HG03097 (cell line): Measurements from ENCODE around the gene HAUS3.

Experiments
- ATAC-seq: cut with Tn5 transposase; IDR thresholded peaks from one replicate; pipeline ENCODE4 v1.9.1; 2021; ENCODE audit not compliant: unreplicated experiment, low FRiP score

The HAUS3 gene

DNA sequence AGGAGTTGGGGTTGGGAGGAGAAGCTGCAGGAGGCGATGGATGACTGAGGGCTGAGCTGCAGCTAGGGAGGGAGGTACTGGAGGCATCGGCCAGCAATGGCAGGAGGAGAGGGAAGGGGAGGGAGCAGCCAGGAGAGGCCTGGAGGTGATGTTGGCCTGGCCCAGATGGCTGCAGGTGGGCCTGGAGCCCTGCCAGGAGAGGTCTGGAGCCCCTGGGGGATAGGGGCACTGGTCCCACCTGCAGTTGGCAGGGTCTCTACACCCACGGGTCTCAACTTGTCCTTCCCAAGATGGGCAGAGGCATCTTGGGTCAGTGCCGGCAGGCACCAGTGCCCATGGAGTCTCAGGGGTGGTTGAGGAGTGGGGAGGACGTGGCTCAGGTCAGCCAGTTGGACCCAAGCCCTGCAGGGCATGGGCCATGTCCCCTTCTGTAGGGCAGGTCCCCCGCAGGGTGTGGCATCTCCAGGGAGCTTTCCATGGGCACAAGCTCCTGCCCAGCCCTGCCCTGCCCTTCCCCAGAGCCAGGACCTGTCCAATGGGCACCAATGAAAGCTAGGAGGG is 22.6 kb upstream of the HAUS3 start:
- no peak for ATAC-seq

DNA sequence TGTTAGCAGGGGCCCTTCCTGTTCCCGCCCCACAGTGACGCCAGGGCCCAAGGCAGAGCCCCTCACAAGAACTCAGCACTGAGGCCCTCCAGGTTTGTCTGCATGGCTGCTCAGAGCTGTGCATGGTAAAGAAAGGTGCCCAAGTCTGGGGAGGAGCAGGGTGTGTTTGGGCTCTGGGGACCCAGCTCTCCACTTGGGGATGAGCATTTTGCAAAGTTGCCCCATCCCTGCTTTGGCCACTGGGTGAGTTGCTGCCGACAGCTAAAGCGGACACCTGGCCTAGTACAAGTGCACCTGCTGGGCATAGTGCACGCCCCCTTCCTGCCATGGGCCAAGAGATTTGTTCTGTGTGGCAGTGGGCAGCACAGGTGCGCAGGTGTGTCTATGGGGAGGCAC is 22.0 kb upstream of the HAUS3 start:
- ATAC-seq: no peak

DNA sequence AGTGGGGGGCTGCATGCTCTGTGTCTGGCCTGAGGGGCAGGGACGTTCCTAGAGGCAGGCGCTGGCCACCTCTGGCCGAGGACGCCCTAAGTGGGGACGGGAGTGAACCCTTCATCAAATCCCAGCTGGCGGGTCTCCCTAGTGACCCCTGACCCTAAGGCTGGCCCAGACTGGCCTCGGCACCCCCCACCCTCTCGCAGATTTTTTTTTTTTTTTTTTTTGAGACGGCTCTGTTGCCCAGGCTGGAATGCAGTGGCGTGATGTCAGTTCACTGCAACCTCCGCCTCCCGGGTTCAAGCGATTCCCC is 21.0 kb upstream of the HAUS3 start:
- no peak for ATAC-seq

DNA sequence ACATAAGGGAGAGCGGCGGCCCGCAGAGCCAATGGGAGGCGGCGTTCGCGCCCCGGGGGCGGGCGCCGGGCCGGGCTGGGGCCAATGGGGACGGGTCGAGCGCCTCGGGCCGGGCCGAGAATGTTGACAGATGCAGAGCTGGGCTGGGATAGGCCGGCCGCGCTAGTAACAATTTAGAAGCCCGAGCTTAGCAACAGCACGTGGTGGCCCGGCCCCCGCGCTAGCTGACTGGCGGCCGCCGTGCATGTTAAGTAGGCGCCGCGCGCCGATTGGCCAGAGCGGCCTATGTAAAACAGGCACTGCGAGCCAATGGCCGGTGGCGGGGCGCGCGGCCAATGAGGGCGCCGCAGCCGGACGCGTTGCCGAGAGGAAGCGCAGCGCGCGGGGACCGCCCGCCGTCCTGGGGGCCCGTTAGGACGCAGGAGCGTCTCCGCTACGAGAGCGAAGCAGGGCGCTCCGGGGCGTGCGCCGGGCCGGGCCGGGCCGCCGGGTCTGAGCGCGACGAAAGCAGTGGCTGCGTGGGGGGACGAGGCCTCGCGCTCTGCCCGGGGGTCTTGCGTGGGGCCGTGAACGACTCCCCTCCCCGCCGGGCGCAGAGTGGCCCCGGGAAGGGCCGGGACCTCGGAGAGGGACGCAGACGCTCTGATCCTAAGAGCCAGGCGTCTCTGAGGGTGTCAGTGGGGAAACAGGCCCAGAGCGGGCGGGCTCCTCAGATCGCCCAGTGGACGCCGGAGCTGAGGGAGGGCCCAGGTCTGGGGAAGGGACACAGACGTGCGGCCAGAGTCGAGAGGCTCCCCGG is 20.4 kb upstream of the HAUS3 start:
- peak; percentile 85 for ATAC-seq

DNA sequence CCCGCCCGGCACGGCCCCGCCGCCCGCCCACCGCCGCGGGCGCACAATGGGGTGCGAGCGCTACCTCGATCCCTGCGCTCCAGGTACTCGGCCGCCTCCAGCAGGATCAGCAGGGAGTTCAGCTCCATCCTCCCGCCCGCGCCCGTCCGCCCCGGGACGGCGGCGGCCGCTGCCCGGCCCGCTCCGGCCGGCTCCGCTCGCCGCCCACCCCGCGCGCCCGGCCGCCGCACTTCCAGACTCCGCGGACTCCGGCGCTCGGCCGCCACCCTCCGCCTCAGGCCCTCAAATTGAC is 19.9 kb upstream of the HAUS3 start, which contains the start of gene MXD4:
Gene MXD4 (minus strand): TSS at position 257 of the 292 bp plus-strand sequence. CDS start 129 bp downstream, at position 128.
- no peak for ATAC-seq

DNA sequence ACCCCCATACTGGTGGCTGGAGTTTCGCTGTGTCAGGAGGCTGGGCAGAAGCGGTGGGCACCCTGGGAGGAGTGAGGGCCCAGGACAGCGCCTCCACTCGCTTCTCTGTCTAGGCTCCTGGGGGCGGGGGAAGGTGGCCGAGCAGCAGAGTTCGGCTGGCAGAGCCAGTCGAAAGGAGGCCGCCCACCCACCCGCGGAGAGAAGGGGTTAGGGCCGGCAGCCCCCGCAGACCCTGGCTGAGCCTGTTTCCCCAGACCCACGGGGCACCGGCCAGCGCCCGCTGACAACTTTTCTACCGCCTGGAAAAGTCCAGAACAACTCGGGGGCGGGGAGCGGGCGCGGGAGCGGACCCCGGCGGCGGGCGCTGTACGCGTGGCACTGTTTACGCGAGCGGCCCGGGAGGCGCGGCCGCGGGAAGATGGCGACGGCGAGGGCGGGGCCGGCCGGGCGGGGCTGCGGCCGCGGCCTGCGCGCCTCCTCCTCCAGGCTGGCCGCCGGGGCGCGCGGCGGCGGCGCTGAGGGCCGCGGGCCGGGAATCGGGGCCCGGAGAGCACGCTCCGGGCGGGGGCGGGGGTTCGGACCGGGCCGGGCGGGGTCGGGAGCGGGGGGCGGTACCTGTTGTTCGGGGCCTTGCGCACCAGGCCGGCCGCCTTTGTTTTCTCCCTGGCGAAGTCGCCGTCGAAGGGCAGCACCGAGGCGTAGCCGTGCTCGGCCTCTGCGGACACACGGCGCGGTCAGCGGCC is 19.4 kb upstream of the HAUS3 start:
- no peak for ATAC-seq

DNA sequence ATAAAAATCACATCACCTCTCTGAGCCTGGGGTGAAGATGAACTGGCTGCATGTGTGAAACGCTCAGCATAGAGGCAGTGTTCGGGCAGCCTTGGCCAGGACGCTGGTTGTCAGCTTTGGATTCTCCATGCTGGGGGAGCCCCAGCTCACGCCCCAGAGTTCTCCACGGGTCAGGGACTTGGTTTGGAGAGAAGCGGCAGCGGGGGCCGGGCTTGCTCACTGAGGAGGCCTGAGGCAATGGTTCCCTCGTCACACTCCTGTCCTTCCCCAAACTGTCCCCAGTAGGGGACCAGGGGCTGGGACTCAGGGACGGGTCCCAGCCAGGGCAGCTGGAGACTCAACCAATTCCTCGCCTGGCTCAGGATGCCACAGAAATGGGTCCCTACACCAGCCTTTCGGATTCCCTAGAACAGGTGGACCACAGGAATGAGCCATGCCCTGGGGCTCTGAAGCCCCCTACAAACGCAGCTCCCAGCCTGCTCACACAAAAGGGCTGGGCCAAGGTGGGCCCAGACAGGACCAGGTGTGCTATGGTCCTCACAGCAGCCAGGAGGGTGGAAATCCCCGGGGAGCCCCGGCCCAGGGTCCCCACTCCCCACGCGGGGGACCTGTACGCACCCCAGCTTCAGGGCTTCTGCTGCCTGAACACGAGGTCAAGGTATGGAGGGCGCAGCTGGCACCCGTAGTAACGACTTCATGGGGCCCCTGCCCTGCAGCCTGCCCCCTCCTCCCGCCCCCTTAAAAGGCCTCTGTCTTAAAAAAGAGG is 18.6 kb upstream of the HAUS3 start:
- no peak for ATAC-seq

DNA sequence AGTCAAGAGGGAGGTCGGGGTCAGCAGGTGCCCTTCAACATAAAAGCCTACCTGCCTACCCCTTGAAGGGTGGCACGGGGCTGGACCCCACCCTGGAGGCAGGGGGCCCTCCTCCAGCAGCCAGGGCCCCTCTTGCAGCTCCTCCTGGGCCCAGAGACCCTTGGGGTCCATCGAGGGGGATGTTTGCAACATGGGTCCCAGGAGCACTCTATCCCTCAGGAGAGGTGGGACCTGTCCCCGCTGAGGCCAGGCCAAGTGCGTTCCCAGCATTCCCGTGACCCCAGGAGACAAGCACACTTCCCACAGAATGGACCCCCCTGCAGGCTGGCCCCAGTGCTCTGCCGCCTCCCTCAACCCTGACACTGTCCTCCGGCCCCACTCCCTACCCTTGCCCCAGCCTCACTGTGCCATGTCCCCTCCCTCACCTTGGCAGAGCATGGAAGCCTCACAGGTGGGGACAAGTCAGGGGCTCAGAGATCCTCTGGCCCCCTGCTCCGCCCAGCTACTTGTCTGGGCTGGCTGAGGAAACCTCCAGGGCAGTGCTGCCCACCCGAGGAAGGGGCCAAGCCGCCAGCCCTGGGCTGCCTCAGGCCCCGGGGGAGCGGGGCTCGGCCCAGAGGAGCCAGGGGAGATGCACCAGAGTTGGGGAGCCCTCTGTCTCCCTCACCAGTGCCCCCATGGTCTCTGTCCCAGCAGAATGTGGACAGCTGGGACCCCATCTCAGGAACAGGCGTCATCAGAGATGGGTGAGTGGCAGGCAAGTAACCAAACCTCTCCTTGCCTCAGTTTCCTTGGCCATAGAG is 17.8 kb upstream of the HAUS3 start:
- ATAC-seq: no peak

DNA sequence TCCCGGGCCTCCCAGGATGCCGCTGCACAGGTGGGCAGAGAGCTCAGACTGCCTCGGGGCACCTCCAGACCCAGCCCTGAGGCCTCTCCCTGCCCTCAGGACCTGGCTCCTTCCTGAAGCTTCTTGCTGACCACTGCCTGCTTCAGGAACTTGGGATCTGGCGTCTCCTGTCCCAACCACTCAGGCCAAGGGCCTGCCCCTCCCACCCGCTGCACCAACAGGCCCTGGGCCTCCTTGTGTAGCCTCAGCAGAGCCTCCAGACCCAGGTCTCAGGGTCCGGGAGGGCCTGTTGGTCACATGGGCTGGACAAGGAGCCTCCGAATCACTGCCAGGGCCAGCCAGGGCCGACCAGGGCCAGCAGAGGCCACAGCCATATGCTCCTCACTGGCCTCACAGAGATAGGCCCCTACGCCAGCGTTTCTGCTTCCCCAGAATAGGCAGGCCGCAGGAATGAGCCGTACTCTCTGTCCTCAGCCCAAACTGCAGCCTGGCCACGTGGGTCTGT is 17.2 kb upstream of the HAUS3 start:
- ATAC-seq: no peak

DNA sequence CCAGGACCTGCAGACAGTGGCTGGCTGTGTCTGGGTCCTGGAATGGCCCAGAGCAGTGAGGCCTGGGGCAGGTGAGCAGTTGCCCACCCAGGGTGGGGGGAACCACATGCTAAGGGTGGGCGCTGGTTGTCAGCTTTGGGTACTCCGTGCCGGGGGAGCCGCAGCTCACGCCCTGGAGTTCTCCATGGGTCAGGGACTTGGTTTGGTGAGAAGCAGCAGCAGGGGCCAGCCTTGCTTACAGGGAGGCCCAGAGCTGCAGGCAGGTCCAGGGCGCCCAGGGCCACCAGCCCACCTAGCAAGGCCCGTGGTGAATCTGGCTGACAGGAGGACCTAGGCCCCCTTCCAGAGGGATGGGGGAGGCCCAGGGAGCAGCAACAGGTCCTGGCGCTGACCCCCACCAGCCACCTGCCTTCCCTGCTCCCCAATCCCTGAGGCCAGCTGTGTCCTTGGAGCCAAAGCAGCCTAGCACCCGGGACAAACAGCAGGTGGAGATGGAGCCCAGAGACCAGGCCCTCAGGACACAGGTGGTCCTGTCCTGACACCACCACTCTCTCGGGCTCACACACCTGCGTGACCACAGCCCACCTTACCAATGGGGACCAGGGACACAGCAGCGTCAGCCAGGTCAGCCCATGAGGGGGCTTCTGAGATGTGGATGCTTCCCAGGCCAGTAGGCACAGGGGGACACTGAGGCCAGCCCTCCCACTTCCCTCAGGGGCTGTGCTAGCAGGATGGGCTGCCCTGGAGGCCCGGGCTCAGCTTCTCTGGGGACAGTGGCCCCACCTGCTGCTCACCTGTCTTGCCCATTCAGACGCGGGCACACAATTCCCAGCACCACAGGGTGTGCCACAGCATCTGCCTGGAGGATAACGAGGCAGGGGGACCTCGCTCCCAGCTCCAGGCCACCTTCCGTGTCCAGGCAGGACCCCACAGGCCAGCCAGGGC is 16.4 kb upstream of the HAUS3 start:
- no peak for ATAC-seq

DNA sequence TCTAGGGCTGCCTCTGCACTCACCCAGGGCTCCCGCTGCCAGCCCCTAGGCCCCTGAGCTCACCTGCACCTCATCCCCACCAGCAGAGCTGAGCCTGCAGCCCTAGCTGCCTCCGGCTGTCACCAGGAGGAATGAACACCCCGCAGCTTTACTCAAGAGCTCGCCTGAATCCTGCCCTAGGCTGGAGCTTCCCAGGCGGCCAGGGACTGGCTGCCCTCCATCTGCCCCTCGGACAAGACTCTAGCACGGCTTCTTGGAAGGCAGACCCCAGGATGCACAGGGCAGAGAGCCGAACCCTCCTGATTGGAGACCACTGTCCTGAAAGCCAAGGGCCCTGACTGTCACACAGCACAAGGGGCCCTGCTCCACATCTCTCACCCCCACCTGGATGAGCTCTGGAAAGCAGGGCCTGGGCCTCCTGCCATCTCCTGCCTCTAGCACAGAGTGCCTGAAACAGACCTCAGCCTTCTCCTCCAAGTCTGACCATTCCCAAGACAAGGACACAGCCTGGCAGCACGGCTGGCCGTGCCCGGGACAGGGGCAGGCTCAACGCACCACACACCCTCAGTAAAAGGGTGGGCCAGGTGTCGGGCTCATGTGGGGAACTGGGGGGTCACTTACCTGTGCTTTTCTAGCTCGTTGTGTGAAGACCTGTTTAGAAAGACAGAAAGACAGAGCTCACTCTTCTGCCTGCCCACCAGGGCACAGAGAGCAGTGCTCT is 15.6 kb upstream of the HAUS3 start:
- ATAC-seq: no peak

DNA sequence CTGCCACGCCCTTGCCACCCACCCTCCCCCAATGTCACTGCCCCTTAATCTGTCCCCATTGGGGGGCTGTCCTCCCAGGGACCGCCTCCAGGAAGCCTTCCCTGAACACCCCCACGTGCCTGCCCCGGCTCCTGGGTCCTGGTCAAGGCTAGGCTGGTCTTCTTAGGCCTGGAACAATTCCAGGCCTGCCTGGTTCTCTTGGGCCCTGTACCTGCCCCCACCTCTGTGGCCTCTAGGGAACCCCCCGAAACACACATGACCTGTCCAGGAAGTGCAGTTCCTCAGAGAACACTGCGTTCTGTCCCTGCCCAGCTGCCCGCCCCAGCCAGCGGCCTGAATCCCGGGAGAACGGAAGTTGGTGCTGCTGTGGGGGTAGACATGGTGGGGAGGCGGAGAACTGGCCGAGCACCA is 14.9 kb upstream of the HAUS3 start:
- ATAC-seq: no peak

DNA sequence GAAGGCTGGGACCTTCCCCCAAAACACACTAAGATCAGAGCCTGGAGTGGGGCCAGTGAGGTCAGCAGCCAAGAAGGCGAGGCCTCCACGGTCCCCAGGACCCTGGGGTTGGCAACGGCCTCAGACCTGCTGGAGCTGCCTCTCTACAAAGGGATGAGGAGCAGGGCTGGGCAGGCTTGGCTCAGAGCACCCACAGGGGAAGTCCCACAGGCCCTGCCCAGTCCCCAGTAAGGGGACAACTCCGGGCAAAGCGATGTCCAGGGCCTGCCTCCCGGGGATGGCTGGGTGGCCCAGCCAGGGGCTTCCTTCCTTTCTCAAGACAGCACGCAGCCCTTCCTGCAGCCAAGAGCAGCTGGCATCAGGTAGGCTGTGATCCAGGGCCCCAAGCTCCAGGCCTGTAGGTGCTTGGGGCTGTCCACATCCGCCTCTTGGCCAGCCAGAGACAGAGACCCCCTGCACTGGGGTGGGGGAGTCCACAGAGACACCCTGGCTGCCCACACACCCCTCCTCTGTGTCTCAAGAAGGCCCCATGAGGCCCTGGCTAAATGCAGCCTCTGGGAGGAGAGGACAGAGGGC is 14.3 kb upstream of the HAUS3 start:
- no peak for ATAC-seq

DNA sequence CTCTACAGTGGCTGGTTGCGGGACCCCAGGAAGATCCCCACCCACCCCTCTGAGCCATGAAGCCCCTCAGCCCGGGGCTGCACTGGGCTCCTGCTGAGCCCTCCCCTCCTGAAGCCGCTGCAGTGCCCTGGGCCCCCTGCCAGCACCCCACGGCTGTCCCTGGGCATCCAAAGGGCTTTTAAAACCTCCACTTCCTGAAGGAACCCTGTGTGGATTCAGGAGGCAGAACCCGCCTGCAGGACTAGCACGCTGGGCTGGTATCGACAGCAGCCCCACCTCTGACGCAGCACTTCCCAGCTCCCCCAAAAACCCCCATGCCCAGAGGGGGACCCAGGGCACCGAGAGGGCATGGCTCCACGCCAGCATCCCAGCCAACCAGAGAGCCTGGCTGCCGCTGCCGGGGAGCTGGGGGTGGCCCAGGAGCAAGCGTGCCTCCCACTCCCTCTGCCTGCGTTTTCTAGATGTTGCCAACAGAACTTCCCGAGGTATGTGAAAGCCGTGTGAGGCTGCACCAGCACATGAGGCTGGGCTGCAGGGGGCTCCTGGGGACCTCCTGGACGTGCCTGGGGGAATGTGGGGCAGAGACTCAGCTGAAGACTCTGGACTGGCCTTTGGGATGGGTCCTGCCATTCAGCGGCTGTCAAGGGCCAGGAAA is 13.7 kb upstream of the HAUS3 start:
- no peak for ATAC-seq

DNA sequence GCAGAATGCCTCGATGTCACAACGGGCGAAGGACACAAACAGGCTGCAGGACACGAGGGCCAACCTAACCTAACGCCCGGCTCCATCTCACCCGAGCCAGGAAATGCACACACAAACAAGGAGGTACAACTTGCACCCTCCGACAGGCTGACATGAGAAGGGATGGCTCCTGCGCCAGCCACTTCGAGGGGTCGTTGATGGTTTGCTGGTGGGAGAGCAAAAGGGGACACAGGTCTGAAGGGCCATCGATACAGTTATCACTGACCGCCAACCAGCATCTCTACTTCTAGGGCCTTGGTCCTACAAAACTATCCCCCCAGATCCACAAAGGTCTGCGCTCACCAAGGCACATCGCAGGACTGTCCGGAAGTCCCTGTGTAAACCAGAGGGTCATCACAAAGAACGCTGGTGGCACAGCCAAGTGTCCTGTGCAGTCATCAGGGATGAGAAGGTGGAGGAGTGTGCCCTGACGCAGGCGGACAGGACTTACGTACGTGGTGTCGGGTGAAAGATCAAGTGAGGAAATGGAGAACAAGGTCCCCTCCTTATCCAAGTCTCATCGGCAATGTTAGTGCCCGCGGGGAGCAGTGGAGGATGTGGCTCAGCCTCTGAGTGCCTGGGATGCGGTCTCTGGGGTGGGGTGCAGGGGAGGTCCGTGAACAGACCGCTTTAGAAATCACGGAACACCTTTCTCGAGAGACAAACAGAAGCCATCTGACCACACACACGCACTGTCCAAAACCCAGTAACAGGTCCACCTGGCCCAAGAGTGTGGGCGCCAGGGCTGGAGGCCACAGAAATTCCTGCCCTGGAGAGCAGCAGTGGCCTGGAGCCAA is 13.0 kb upstream of the HAUS3 start:
- ATAC-seq: no peak

DNA sequence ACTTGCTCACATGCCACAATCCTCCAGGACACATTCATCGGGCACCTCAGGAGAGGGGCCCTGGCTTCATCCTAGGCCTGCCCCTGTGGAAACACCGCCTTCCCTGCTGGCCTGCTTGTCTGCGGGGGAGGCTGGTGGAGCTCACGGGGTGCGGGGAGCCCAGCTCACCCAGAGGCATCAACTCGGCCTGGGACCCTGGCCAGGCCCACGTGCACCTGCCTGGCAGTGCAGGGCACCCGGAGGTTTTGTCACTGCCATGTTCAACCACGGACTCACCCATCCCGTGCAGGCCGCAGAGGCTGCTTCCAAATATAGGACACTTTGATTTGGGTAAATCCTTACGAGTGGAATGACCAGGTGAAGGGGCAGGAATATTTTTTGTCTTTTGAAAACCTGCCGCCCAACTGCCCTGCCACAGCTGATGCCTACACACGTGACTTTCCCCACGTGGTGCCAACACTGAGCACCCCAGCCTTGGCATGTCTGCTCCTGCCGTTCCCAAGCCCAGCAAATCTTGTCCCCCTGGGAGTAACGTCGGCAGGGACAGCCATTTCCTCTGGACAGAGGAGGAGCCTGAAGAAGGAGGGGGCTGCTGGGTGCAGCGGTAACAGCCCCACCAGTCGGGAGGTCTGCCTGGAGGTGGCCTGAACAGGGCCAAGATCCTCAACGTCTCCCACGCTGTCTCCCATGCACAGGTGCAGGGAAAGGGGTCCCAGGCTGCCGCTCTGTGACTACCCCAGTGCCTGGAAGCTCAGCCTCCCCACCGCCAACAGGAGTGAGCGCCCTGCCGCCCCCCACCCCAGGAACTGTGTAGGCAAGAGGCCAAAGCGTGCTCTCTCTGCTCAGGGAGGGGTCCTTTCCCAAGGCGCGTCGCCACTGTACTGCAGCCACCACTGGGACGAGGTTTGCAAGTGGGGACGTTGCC is 11.5 kb upstream of the HAUS3 start:
- ATAC-seq: no peak
